GM10266 (cell line): Measurements from ENCODE around the gene LDB3.

Experiments
- DNase-seq: peaks from one replicate; pipeline ENCODE4 v3.0.0; 2012; ENCODE audit errors: extremely low spot score
- TF ChIP-seq, protein P1 (sequence below): IDR thresholded peaks from 2 replicates; pipeline ENCODE4 v1.5.1; 2012; ENCODE audit warnings: mild to moderate bottlenecking, low read depth; ENCODE audit not compliant: control insufficient read depth, insufficient read depth; ENCODE audit errors: missing control alignments

Gene LDB3

DNA sequence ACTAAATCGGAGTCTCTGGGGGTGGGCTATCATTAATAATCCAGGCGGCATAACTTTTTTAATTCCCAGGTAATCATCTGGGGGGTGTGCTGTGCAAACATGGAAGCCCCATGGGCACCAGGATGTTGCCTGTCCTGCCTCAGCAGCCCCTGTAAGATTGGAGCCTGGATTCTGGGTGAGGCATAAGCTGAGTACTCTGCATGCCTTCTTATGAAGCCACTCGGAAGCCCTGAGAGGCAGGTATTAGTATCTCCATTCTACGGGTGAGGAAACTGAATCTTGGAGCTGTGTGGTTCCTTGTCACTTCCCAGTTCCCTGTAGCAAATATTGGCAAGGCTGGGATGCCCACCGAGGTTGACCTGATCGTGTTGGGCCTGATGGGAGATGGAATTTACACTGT lies 21.4 kb upstream of the LDB3 start:
- TF ChIP-seq, protein P1, sequence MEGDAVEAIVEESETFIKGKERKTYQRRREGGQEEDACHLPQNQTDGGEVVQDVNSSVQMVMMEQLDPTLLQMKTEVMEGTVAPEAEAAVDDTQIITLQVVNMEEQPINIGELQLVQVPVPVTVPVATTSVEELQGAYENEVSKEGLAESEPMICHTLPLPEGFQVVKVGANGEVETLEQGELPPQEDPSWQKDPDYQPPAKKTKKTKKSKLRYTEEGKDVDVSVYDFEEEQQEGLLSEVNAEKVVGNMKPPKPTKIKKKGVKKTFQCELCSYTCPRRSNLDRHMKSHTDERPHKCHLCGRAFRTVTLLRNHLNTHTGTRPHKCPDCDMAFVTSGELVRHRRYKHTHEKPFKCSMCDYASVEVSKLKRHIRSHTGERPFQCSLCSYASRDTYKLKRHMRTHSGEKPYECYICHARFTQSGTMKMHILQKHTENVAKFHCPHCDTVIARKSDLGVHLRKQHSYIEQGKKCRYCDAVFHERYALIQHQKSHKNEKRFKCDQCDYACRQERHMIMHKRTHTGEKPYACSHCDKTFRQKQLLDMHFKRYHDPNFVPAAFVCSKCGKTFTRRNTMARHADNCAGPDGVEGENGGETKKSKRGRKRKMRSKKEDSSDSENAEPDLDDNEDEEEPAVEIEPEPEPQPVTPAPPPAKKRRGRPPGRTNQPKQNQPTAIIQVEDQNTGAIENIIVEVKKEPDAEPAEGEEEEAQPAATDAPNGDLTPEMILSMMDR, result no peak
- DNase-seq, result no peak

DNA sequence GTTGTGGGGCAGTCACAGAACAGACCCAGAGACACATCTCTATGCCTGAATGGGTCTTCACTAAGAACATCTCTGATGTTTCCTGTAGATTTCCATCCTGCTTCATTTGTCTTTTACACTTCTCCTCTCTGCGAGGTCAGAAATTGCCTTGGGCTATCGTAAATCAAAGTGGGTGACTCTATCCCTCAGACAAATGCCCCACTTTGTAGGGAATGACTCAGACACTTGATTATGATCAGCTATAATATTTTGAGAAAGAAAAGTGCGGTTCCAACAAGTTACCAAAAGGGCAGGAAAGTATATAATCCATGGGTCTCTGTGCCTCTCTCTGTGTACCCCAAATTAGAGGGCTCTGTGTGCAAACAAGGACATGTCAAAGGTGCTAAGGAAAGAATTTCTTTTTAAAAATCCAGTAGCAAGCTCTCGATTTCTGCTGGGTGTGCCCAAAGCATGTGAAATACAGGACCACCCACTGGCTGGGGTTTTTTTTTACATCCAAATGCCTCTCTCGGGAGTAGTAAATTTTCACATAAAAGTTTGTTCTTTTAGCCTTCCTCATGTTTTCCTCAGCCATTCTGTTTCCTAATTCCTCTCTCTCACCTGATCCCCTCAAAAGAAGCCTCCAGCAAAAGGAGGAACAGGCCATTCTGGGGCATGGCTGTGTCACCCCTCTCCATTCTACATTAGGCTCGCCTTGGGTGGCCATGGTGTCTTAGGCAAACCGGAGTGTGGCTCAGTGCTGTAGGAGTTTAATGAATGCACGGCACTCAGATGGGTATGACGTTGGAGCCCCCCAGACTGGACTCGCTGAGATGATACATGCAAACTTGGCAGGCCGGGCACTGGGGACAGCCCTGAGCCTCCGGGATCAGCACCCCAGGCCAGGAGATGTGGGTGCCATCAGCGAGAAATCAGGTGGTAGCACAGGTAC lies 20.3 kb upstream of the LDB3 start:
- DNase-seq, result no peak
- TF ChIP-seq, protein P1, result no peak

DNA sequence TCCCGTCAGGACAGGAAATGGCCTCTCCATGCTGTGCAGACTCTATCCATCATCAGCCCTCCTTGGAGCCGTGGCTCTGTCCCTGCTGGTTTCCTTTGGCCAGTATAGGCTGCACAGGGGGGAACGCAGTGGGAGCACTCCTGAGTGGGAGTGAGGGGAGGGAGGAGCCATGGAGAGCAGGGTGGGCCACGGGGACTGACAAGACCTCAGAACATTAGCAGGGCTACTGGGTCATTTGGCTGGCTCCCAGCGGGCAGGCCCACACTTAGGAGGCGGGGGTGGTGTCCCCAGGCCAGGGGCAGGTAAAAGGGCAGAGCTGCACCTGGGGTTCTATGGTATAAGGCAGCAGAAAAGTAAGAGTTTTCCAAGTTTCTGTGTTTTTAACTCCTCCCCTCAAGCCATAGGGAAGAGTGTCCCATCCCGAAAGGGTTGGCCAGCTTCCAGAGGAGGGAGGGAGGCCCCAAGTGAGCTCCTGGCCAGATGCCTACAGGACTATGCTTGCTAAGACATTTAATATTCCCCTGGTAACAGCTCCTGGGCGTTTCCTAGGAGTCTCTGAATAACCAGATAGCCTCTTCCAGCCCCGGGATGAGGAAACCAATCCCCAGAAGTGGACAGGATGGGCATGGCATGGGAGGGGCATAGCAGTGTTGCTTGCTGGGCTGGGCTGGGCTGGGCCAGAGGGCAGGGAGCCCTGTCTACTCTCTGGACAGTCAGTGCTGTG lies 19.4 kb upstream of the LDB3 start:
- TF ChIP-seq, protein P1, result no peak
- DNase-seq, result no peak

DNA sequence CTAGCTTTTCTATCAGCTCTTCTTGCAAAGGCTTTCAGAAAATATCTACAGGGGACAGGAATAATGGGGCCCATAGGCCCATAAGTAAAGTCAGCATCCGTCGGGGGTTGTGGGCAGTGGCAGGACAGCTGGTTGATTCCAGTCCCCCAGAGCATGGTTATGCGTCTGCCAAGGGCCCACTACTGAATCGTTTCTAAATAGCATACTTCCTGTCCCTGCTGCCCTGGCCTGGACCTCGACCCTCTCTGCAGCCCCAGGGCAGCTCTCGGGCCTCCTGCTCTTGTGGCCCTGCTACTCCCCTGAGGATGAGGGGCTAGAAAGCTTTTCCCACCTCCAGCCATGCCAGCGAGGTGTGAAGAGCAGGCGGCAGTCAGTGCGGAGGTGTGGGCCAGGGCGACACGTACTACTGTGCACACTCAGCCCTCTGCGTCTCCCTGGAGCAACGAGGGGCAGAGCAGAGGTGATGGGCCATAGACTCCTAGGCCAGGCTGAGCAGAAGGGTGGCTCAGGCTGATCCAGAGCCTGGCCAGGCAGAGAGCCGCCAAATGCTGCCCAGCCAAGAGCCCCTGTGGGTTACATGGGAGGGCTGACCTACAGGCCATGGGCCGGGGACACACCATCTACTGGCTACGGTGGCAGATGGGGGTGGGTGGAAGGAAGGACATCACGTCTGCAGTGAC lies 18.7 kb upstream of the LDB3 start:
- TF ChIP-seq, protein P1, result no peak
- no peak for DNase-seq

DNA sequence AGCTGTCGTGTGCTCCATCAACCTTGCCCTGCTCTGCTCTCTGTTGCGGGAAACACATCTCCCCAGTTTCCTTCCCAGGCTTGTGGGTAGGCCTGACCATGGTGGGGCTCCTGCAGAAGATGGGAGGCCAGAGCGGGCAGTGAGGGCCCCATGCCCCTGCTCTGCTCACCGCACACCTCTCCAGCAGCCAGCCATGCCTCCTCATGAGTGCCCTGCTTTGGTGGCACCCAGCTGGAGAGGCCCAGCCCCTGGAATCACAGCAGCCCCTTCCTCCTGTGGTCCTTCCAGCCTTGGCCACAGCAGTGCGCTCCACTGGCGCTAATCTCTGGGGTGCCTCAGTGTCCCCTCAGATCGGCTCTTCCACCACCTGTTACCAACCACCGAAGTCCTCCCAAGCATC lies 18.2 kb upstream of the LDB3 start:
- DNase-seq, result no peak

DNA sequence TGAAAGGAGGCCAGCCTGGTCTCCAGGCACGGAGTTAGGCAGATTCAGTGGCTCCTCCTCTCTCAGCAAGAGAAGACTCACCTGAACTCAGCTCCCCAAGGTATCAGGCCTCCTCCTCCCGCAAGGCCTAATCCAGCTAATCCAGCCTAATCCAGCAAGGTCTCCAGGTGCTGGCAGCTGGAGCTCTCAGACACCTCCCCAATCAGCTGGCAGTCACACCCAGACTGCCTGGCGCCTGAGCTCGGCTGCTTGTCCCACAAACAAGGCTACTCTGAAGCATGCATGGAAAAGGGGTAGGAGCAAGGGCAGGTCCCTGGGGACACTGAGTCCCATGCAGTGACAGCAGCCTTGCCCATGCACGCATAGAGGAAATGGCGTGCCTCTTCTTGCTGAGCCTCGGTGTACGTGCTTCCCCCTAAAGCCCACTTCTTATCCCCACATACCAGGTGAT lies 17.3 kb upstream of the LDB3 start:
- TF ChIP-seq, protein P1, result no peak
- DNase-seq, result no peak

More for the DNA sequence above, 18.2 kb upstream of the LDB3 start:
- TF ChIP-seq, protein P1, result no peak
